Cardiac muscle cell (in vitro differentiated cells and primary cell): Measurements from ENCODE around the gene PLCL1. TPM values are rescaled to one million over a fixed set of nuclear protein-coding genes. Genes with fewer than 3 reads are reported as not detected.

Experiments used
- DNase-seq, 2 donors: peaks; one replicate each; pipeline versions ENCODE4 v3.0.0 to v3.0.0-alpha.2; 2010 to 2017; ENCODE audit warnings: low read depth in 1 of 2, low spot score in 1 of 2
- H3K27ac ChIP-seq: fragments of 200-600 bp; sonication (generic); 2 replicates; pipeline ENCODE4 v1.5.1; 2016
- H3K27me3 ChIP-seq: fragments of 200-600 bp; sonication (generic); 2 replicates; pipeline ENCODE4 v1.6.0; 2016; ENCODE audit warnings: control low read depth
- H3K36me3 ChIP-seq: fragments of 200-600 bp; sonication (generic); 2 replicates; pipeline ENCODE4 v1.5.1; 2016; ENCODE audit warnings: control low read depth
- H3K4me1 ChIP-seq: fragments of 200-600 bp; sonication (generic); 2 replicates; pipeline ENCODE4 v1.8.1; 2017; ENCODE audit warnings: low read depth, mild to moderate bottlenecking, mixed run types
- H3K4me3 ChIP-seq: fragments of 200-600 bp; sonication (generic); 2 replicates; pipeline ENCODE4 v1.5.1; 2016; ENCODE audit warnings: mild to moderate bottlenecking
- H3K9me3 ChIP-seq: fragments of 200-600 bp; sonication (generic); 2 replicates; pipeline ENCODE4 v1.5.1; 2017; ENCODE audit warnings: low read depth, mild to moderate bottlenecking, control low read depth
- polyA plus RNA-seq: library from polyadenylated mRNA; unstranded; fragments of >200 nt; fragmentation: Nextera tagmentation; extraction: Ambion mirVana; gene quantifications from 2 replicates; pipeline ENCODE4 v1.2.1, GENCODE V29; 2016
- total RNA-seq: library from RNA; depleted of rRNA; stranded (reverse); fragments of >200 nt; gene quantifications from 2 replicates; pipeline ENCODE4 v1.2.3, GENCODE V29; 2016
- TF ChIP-seq, protein P1 (sequence below): IDR thresholded peaks from 2 replicates; pipeline ENCODE4 v1.5.1; 2012; ENCODE audit warnings: low read depth, mild to moderate bottlenecking, low read length

Gene PLCL1
- total and polyA plus RNA-seq, 2 experiments from 2014 or later, result 4.9 to 7.8 TPM

DNA sequence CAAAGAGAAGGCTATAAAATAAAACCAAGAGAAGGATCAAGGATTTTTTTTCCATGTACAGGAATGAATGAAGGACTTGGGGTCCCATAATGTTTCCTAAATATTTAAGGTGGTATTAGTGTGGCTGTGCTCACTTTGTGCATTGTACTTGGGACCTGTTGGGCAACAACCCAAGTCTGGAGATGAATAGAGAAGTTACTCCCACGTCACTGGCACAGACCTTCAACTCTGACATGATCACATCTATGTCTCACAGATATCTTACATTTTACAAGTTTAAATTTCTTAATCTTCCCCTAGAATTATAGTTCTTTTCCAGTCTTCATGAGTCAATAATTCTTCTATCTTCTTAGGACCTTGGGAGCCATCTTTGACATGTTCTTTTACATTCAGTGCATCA lies 133.4 kb downstream of the PLCL1 start:
- no peak overlapping the region for H3K4me3 ChIP-seq
- peaks cover 66% of the 10 kb centered on the region for H3K27me3 ChIP-seq
- no peaks in the 10 kb centered on the region for H3K36me3 ChIP-seq
- H3K4me1 ChIP-seq, result no peaks in the 10 kb centered on the region
- no peak for DNase-seq
- no peak overlapping the region for H3K27ac ChIP-seq
- TF ChIP-seq, protein P1, sequence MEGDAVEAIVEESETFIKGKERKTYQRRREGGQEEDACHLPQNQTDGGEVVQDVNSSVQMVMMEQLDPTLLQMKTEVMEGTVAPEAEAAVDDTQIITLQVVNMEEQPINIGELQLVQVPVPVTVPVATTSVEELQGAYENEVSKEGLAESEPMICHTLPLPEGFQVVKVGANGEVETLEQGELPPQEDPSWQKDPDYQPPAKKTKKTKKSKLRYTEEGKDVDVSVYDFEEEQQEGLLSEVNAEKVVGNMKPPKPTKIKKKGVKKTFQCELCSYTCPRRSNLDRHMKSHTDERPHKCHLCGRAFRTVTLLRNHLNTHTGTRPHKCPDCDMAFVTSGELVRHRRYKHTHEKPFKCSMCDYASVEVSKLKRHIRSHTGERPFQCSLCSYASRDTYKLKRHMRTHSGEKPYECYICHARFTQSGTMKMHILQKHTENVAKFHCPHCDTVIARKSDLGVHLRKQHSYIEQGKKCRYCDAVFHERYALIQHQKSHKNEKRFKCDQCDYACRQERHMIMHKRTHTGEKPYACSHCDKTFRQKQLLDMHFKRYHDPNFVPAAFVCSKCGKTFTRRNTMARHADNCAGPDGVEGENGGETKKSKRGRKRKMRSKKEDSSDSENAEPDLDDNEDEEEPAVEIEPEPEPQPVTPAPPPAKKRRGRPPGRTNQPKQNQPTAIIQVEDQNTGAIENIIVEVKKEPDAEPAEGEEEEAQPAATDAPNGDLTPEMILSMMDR, result no peak
- H3K9me3 ChIP-seq, result no peaks in the 10 kb centered on the region

DNA sequence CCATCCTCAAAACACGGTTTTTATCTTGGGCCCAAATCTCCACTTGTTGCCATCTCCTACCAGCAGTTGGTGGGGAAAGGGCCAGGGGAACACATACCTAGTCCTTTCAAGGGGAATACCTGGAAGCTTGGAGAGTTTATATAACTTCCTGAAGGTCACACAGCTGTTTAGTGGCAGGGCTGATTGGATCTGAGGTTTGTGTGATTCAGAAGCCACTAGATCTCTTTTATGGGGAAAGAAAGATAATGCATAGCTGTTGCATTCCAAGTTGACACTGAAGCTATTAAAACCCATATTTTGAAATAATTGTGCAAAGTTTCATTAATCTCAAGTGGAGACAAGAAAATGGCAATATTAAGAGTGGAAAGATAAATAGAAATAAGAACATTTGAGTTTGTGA lies 134.2 kb downstream of the PLCL1 start:
- Histone ChIP-seq H3K9me3 (no peaks in the 10 kb centered on the region), H3K4me3 (no peak overlapping the region), H3K36me3 (no peaks in the 10 kb centered on the region), H3K27me3 (peaks cover 61% of the 10 kb centered on the region), H3K27ac (no peak overlapping the region), H3K4me1 (no peaks in the 10 kb centered on the region)
- DNase-seq, result no peak
- TF ChIP-seq, protein P1, result no peak

DNA sequence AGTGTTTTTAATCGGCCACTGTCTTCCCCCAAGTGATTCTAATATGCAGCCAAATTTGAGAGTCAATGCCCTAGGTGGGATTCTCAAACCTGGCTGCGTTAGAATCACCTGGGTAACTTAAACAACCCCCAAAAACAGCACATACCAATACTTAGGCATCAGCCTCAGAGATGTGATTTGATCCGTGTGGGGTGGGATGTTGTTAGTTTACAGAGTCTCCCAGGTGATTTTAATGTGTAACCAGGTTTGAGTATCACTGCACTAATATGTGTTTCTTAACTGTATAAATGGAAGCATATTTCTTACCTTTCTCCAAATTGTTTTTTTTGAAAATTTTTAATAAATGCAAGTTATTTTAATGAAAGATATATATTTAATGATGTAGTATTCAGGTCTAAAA lies 135.4 kb downstream of the PLCL1 start:
- H3K27me3 ChIP-seq, result peaks cover 61% of the 10 kb centered on the region
- TF ChIP-seq, protein P1, result no peak
- H3K4me3 ChIP-seq, result no peak overlapping the region
- no peaks in the 10 kb centered on the region for H3K36me3 ChIP-seq
- no peak overlapping the region for H3K27ac ChIP-seq
- no peaks in the 10 kb centered on the region for H3K9me3 ChIP-seq
- no peaks in the 10 kb centered on the region for H3K4me1 ChIP-seq
- no peak for DNase-seq

DNA sequence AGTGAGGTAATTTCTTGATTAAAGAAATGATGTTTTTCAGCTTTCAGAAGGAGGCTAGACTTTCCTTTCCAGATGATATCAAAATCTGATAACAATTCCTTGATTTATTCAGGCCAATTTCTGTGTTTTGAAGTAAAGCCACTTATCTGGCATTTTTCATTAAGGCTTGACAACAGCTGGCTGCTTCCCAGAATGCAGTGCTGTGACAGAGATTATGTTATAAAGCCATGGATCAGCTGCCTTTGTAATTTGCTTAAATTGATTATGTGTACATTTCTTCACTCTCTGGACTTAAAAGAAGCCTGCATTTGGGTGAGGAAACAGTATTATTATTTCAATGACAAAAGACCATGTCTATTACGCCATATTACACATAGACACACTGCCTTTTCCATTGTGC lies 136.0 kb downstream of the PLCL1 start:
- Histone ChIP-seq H3K27ac (no peak overlapping the region), H3K36me3 (no peaks in the 10 kb centered on the region), H3K9me3 (no peaks in the 10 kb centered on the region), H3K27me3 (peaks cover 55% of the 10 kb centered on the region), H3K4me1 (no peaks in the 10 kb centered on the region), H3K4me3 (no peak overlapping the region)
- TF ChIP-seq, protein P1, result no peak
- DNase-seq, result no peak

DNA sequence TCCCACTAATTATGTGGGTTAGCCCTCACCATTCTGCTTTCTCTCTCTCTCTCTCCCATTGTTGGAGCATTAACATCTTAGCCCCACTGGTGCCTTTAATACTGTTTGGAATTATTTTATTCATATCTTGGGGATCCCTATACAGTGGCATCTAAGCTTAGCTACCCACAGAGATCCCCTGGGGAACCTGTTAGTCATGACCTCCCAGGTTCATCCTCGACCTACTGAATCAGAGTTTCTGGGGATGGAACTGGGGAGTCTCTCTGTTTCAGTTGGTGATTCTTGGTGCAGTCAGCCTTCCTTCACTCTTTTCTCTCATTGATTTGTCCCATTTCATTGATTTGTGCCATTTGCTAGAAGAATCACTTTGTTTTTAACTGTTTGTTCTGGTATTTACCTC lies 137.3 kb downstream of the PLCL1 start:
- no peaks in the 10 kb centered on the region for H3K4me1 ChIP-seq

More for the DNA sequence above, 137.3 kb downstream of the PLCL1 start:
- TF ChIP-seq, protein P1, result no peak
- Histone ChIP-seq H3K9me3 (no peaks in the 10 kb centered on the region), H3K27ac (no peak overlapping the region), H3K27me3 (peaks cover 42% of the 10 kb centered on the region), H3K4me3 (no peak overlapping the region), H3K36me3 (no peaks in the 10 kb centered on the region)
- no peak for DNase-seq
